HG03565 (cell line): Measurements from ENCODE around the gene DCLK3.

Experiments
- ATAC-seq: cut with Tn5 transposase; IDR thresholded peaks from one replicate; pipeline ENCODE4 v1.9.1; 2021; ENCODE audit warnings: mild to moderate bottlenecking, moderate library complexity; ENCODE audit not compliant: unreplicated experiment

Gene DCLK3

DNA sequence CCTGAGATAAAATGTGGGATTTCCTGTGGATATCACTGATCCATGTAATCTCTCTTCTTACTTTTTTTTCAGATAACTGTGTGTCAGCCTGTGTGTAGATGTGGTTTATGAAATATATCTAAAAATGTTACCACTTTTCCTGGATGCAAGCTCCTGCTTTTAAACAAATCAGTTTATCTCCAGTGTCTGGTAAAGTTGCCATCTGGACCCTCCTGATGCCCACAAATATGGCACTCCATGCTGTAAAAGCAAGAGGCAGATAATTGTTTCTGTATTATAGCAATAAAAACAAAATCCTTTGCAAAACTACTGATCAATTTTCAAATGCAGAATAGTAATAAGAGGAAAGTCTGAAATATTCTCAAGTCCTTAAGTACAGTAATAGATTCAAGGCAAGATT, 7.6 kb upstream of the DCLK3 start:
- no peak for ATAC-seq

DNA sequence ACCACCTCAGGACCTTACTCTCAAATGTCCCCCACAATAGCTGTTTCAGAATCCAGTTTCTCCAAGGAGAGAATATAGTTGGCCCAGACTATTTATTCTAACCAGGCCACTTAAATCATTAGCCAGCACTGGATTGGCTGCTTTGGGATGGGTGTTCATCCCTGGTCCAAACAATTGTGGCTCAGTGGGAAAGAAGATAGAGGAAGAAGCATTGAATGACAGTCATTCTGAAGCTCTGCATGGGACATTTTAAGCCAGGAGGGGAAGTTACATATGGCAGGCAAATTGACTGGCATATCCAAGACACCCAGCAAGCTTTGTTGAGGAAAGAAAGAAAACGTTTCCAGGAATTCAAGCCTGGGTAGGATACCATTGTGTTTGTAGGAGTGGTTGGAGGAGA, 5.6 kb upstream of the DCLK3 start:
- no peak for ATAC-seq

DNA sequence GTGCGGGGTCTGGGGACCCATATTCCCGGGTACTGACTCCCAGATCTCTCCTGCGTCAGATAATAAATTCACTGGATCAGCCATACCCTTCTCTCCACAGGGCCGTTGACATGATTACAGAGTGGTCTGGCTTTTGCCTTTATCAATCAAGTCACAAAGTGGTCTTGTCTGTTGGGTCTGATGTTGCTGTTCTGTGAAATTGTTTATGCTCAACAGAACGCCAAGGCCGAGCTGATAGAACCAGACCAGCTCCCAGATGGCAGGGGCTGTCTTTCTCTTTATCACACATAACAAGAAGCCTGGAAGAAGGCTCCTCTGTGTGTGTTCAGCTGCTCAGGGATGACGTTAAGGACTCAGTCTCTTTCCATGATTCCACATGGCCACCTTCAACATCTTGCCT, 751 bp upstream of the DCLK3 start:
- ATAC-seq: no peak

DNA sequence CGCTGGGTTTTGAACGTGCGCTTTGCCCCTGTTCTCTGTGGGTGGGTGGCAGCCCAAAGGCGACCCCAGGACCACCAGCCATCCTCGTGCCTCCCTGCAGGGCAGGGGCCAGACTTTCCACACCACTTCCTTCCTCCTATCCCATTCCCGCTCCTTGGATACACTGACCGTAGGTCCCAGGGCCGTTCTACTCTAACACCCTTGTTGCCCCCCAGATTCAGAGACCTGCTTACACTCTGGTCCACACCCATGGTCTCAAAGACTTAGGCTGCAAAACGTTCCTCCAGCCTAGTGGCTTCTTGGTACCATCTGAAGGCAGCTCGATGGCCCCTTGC, 318 bp upstream of the DCLK3 start:
- ATAC-seq: no peak

DNA sequence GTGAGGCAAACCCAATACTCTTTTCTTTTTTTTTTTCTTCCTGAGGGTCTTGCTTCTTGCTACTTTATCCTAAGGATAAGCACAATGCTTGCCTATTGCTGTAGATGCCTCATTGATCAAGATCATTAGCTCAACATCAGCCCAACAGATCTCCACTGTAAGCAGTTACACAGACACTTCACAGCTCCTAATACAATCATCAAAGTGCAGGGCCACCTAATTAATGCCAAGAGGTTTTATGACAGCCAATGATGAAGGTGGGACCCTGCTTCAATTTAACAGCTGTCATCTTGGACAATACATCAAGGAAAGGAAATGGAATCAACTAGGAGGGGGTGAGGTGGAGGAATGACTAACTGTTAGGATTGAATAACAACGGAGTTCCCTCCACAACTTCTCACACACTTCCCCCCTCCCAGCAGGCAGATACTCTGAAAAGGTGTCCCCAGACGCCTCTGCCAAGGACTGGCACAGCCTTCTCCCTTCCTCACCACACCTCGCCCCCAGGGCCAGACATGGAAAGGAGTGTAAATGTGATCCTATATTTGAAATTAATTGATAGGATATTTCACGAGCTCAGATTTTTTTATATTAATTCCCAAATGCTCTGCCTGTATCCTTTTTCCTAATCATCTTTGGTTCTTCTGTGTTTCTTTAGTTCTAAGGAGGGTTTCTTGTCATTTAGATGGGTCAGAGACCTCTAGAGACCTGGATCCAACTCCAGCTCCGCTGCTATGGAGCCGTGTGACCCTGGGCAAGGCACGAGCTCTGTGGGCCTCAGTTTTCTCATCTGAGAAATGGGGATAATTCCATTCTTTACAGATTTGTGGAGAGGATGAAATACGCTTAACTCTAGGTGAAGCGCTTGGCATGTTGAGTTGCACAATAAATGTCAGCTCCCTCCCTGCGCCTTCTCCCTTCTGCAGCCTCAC, 1.2 kb downstream of the DCLK3 start:
- no peak for ATAC-seq

DNA sequence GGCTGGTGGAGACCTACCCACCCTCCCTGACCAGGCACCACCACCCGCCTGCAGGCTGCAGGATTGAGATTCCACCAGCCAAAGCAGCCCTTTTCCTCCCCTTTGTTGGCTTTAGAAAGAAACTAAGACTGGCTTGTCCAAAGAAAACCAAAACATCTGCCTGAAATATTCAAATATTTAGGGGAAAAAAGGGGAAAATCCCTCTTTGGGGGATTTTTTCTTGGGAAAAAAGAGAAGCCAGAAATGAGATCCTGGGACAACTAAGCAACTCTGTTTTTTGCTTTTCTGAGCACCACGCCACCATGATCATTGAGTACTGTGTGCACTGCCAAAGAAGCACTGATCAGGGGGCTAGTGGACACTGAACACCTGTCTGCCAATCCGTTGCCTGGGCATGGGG, 2.6 kb downstream of the DCLK3 start:
- ATAC-seq: no peak

DNA sequence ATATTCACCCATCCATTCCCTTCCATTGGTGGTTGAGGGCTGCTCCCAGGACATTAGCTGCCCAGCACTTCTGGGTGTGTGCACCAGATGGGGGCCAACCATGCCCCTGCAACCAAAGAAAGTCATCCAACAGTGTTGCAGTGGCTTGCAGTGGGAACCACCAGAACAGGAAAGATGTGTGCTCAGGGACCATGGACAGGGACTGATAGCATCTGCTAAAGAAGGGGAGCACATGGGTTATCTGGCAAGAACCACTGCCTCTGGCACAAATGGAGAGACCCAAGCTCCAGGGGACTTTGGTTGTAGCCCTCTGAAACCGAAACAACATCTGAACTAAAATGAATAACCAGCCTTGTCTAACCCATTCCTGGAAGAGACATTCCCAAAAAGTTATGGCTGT, 8.1 kb downstream of the DCLK3 start:
- no peak for ATAC-seq

DNA sequence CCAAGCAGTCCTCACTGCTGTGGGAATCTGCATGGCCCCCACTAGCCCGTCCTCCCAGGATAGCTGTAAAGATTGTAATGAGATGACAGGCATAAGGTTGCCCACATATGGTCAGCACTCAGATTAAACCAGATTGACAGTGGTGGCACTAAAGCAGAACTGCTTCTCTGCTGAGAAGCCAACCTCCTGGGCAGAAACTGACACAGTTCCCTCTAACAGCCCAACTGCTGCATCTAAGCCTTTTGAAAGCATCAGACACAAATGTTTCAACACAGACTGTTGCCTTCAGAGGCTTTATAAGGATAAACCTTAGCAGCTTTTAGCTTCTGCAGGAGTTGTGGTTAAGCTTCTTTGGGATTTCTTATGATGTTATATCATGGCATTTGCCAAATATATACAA, 13.0 kb downstream of the DCLK3 start:
- ATAC-seq: no peak

DNA sequence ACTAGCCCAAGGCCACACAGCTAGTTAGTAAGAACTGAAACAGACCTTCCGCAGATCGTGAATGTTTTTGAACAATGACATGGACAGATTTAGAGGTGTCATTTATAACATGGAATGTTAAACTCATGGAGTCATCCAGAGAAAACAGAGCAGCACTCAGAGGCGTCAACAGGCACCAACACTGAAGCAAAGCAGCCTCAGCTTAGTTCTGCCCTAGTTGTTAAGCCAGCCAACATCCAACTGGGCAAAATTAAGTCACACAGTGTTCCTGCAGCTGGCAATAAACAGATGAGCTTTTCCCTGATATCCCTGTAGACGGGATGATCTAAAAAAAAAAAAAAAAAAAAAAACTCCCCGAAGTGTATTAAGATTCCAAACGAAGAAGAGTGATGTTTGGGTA, 13.6 kb downstream of the DCLK3 start:
- ATAC-seq: no peak

DNA sequence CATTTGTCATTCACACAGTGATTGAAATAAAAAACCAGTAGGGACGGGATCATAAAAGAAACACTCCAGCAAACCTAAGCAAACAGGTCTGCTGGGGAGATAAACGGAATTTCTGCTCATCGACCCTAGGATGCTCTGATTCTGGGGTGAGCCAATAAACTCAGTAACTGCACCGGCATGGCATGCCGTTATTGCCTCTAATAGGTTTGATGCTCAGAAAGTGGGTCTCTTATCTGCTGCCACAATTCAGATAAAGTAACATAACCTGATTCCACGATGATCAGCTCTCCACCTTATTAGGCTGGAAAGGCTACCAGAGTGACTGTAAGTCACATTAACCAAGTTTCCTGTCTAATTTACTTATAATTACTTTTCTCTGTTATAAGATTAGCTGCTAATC, 19.6 kb downstream of the DCLK3 start:
- no peak for ATAC-seq

DNA sequence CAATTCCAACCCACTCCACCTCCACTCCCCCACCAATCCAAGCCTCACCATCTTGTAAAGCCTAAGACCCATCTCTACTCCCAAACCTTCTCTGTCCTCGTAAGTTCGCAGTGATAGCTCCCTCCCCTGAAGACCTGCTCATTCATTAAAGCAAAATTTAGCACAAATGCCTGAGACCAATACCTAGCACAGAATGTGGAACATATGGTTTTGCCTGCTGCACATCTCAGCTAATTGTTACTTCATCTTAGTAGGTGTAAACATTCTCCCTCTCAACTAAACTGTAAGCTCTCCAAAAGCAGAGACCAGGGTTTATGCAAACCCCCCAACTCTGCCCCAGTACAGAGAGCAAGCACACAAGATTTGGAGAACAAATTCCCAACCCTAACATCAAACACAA, 20.5 kb downstream of the DCLK3 start:
- no peak for ATAC-seq

DNA sequence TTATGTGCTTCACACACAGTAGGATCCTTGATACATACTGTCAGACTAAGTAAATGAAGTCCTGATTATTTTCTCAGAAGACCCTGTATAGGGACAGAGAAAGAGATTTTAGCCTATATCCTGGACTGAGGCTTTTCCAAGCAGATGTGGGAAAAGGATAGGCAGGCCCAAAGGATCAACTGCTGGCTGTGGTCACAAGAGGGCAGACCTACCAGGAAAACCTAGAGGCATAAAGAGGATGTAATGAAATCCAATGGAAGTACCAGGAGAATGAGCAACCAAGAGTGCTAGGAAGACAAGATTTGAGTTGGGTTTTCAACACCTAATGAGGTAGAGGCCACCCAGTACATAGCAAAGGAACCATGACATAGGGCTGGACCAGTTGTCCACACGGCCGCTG, 23.1 kb downstream of the DCLK3 start:
- ATAC-seq: no peak

DNA sequence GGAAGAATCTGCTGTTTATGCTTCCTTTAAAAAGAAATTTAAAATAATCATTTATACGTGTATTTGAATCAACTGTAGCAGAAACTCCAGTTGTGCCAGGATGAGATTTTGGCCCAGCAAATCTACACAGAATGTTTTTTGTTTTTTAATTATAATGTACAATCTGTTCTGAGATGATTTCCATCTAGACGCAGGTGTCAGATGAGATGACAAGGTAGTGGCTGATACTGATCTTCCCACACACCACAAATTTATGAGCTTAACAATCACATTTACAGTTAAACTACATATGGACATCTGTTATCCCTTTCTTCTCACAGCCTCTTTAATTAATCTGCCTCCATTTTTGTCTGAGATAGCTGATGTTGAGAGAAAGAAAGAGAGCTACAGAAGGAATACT, 23.6 kb downstream of the DCLK3 start:
- no peak for ATAC-seq

DNA sequence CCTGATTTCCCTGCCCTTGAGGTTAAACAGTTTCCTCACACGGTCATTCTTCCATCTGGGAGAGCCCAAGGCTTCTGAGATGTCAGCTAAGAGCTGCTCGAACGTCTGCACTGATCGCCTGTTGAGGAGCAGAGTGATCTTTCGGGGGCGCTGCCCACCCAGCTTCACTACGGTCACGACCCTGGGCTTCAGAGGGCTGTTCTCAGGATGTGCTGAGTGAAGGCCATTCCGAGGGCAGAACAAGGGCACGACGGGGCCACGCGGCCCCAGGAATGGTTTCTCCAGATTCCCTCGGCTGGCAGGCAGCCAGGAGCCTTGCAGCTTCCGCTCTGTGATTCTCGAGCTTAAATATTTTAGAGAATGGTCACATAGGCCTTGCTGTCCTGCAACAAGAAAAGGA, 25.7 kb downstream of the DCLK3 start:
- ATAC-seq: no peak

DNA sequence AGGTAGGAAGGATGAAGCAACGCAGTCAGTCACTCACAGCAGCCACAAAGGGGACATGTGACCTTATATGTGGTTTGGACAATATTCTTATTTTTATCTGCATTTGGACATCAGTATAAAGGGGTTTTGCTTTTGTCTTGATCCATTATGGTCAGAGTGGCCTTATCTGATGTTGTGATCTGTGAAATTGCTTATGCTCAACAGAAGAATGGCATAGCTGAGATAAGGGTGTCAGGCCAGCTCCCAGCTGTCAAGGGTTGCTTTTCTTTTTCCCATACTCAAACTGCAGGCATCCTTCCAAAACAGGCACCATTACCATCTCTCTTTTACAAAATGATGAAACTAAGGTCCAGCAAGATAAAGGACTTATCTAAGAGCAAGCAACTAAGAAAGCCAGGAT, 28.1 kb downstream of the DCLK3 start:
- ATAC-seq: no peak

DNA sequence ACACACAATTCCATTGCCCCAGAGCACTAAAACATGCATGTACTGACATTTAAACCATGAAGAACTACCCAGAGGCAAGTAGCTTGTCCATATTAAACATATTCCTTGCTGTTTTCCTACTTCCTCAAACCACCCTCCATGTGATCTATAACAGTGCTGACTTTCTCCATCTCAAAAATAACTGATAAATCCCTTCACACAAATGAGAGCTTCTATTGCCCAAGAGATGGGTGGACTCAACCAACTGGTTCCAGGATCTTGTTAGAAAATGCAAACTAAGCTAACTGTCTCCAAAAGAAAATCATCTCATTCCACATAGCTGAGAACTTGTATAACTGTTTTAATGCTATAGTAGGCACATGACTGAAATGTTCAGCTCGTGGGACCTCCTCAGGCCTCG, 29.6 kb downstream of the DCLK3 start:
- no peak for ATAC-seq

DNA sequence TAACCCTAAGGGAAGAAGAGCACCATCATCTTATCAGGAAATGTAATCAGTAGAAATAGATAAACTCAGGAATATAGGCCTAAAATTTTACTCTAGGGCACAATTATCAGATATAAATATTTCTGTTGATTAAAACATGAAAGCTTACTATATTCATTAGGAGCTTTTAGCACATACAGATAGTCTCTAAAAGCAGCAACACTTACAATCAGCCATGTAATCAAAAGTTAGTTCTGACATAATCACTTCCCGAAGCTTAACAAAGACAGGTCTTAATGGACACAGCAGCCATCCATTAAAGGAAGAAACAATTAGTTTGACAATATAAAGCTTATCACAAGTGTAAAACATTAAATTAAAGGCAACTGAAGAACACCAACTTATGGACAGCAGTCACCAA, 30.6 kb downstream of the DCLK3 start:
- no peak for ATAC-seq

DNA sequence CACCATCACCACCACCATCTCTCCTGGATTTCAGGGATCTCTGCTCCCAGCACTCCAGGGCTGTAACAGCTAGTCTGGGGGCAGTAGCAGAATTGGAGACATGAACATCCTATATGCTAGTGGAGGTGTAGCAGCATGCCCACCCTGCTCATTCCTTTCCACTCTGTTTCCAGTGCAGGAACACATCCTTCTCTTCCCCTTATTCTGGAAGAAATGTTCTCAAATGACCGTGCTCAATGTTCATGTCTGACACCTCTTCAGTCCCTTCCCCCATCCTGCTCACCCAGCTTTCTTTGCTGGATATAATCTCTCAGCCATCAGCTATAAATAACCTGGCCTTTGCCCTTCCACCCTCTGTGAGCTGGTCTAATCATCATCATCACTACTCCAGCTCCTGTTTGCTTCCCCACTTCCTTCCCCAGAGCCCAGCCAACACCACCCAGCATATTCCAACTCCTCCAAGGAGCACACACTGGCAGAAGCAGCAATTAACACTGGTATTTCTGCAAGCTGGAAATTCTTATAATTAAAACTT, 31.1 kb downstream of the DCLK3 start:
- no peak for ATAC-seq

DNA sequence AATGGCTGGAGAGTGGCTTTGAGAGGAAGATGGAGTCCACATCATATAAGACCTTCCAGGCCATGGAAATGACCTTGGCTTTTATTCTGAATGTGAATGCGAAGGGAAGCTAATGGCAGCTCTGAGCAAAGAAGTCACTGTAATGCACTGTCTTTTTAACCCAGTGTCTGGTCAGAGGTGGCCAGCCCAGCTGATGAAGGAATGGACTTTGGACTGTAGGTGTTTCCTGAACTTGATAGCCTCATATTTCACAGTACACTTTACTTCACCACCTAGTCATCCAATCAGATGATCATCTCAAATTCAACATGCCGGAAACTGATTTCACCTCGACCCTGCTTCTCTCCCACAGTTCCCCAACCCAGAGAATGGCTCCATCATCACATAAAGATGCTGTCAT, 33.4 kb downstream of the DCLK3 start:
- ATAC-seq: no peak

DNA sequence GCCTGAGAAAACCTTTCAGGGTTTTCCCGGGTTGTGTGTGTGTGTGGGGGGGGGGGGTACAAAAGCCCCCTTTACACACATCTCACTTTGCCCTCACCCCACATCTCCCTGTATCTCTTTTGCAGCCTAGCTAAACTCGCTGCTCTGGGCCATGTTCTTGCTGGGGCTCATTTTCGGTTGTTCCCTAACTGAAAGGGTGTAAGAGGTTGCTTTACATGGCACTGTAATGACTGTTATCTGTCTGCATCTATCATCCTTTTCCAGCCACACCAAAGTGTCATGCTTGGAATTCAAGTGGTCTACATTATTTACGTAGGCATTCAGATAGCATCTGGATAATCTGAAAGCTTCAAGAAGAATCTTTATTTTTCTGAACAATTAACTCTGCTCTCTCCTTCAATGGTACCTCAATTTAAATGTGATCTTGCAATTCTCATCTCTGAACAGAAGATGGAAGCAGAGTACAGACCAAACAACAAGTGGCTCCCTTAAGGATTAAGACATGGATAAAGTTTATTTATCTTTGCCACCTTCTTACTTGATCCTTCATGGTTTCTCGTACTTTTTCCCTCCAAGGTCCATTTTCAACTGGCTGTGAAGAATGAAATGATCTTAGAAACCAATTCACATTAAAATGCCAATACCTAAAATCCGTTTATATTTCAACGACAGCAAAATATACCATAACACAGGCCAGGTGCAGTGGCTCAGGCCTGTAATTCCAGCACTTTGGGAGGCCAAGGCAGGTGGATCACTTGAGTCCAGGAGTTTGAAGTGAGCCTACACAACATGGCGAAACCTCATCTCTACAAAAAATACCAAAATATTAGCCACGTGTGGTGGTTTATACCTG, 34.9 kb downstream of the DCLK3 start:
- no peak for ATAC-seq

DNA sequence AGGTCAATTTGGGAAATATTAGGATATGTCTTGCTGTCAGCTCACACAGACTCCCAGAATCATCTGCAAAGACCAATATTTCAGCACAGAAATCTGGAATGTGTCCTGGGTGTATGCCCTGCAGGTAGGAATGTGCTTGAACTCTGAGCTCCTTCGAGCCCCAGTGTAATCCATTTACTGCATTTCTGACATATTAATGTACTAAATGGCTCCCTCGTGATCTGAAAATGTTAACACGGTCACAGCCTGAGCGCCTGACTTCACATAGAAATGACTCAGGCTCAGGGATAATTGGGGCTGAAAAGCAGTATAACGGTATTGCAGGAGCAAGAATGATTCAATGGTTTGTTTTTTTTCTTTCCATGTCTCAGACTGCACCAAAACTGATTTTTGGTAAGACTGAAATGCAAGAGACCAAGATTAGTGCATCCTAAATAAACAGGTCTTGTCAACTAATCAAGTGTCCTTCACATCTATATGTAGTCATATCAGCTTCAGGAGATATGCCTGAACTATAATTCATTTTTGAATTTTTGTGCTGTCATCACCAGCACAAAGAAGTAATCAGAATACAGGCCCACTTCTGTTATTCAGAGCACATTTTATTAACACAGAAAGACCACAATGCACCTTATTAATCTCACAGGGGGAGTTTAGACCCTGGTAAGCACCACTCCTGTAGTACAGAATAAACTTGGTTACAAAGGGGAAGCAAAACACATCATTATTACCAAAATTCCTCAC, 49.8 kb downstream of the DCLK3 start:
- ATAC-seq: no peak
